Peyer's patch (tissue), 4 donors: ENCODE data around the gene MCM6.

ENCODE experiments used
- CTCF ChIP-seq, 6 experiments: fragments of 450-650 bp in 4 of 6; fragments of 200-600 bp in 2 of 6; sonication (generic) in 1 of 6; IDR thresholded peaks; one replicate each; pipeline ENCODE4 v1.5.1; 2017 to 2019; ENCODE audit warnings: antibody characterized with exemption in 6 of 6, mild to moderate bottlenecking in 3 of 6, moderate library complexity in 1 of 6
- POLR2A ChIP-seq, 2 donors: fragments of 450-650 bp; IDR thresholded peaks; one replicate each; pipeline ENCODE4 v1.5.1; 2017; ENCODE audit warnings: antibody characterized with exemption in 2 of 2, mild to moderate bottlenecking in 2 of 2, moderate library complexity in 2 of 2

- TF ChIP-seq POLR2A (IDR thresholded peaks at IDR 0.05) (no peak), CTCF (IDR thresholded peaks at IDR 0.05) (no peak)
Observed at GRCh38 chr2:135850892-135851668, 25.2 kb downstream of the MCM6 start.
